A549 (cell line): ENCODE results near the gene TANGO2. TPM values are rescaled to one million over a fixed set of nuclear protein-coding genes. Genes with fewer than 3 reads are reported as not detected.

Experiments used
- ATAC-seq, 2 experiments: fragments of 200-7000 bp in 1 of 2; fragments of >200 bp in 1 of 2; cut with Nextera tagmentation in 1 of 2; cut with Tn5 transposase in 1 of 2; 3 replicates each; pipeline versions ENCODE4 v1.8.0 to v1.9.1; 2018 to 2020; ENCODE audit warnings: mild to moderate bottlenecking in 1 of 2, moderate library complexity in 1 of 2
- CTCF ChIA-PET: fragments of 300-600 bp; sonication (Branson Sonifier 250); formaldehyde crosslinking; extraction: SDS; loops from one replicate; lab custom pipeline; 2021; ENCODE audit warnings: antibody characterized with exemption, inconsistent platforms; lab: Yijun Ruan, JAX
- POLR2A ChIA-PET: fragments of 350-600 bp; formaldehyde crosslinking; extraction: SDS; loops from one replicate; lab custom pipeline; 2021; ENCODE audit warnings: antibody characterized with exemption, inconsistent platforms; lab: Yijun Ruan, JAX
- DNase-seq, 2 experiments: peaks; one replicate each; pipeline versions ENCODE4 v3.0.0 to v3.0.0-alpha.2; 2011 to 2016; ENCODE audit warnings: low read depth in 1 of 2, low spot score in 1 of 2
- FAIRE-seq: peaks from 2 replicates; lab custom pipeline; 2011; peaks lifted over from hg19 to GRCh38; lab: Jason Lieb, UNC
- H3K27ac ChIP-seq, 2 experiments: fragments of >200 bp; sonication (Bioruptor Twin); formaldehyde crosslinking; 3 replicates each; pipeline ENCODE4 v1.5.1; 2016 to 2017
- H3K4me1 ChIP-seq: fragments of >200 bp; sonication (Bioruptor Twin); formaldehyde crosslinking; 3 replicates; pipeline ENCODE4 v1.6.1; 2016
- H3K4me2 ChIP-seq: fragments of >200 bp; sonication (Bioruptor Twin); formaldehyde crosslinking; 3 replicates; pipeline ENCODE4 v1.6.1; 2016
- H3K4me3 ChIP-seq: fragments of >200 bp; sonication (Bioruptor Twin); formaldehyde crosslinking; 3 replicates; pipeline ENCODE4 v1.5.1; 2016
- H3K9me3 ChIP-seq: fragments of >200 bp; sonication (Bioruptor Twin); formaldehyde crosslinking; 3 replicates; pipeline ENCODE4 v1.6.1; 2016
- HOXA7 ChIP-seq: fragments of 250-450 bp; sonication (Bioruptor Pico); IDR thresholded peaks from 2 replicates; pipeline ENCODE4 v1.5.0; 2020; ENCODE audit warnings: mild to moderate bottlenecking, moderate library complexity
- JUNB ChIP-seq: fragments of >200 bp; sonication (Bioruptor Twin); formaldehyde crosslinking; IDR thresholded peaks from 2 replicates; pipeline ENCODE4 v1.6.1; 2016
- KDM5A ChIP-seq: fragments of 200-600 bp; sonication (generic); IDR thresholded peaks from 2 replicates; pipeline ENCODE4 v1.6.1; 2016; ENCODE audit warnings: antibody characterized with exemption, mild to moderate bottlenecking
- NPAS2 ChIP-seq: fragments of 250-450 bp; sonication (Bioruptor Pico); IDR thresholded peaks from 2 replicates; pipeline ENCODE4 v1.8.0; 2022; ENCODE audit warnings: mild to moderate bottlenecking, moderate library complexity, borderline replicate concordance
- RAD21 ChIP-seq, 2 experiments: fragments of >200 bp in 1 of 2; sonication (Bioruptor Twin) in 1 of 2; formaldehyde crosslinking in 1 of 2; IDR thresholded peaks in 1 of 2; conservative IDR thresholded peaks in 1 of 2; 2 replicates in 1 of 2; 3 replicates in 1 of 2; pipeline ENCODE4 v1.6.1; 2012 to 2018; ENCODE audit warnings: inconsistent platforms in 1 of 2
- SMC3 ChIP-seq: fragments of >200 bp; sonication (Bioruptor Twin); formaldehyde crosslinking; IDR thresholded peaks from 3 replicates; pipeline ENCODE4 v1.6.1; 2018; ENCODE audit warnings: inconsistent platforms
- TFCP2L1 ChIP-seq: fragments of 250-450 bp; sonication (Bioruptor Pico); IDR thresholded peaks from 2 replicates; pipeline ENCODE4 v1.5.0; 2021; ENCODE audit warnings: mild to moderate bottlenecking
- WGBS: methylation state at CpG from one replicate; pipeline ENCODE4 v1.1.6; 2017; ENCODE audit errors: missing lambda C conversion rate; 5-methylcytosine and 5-hydroxymethylcytosine counted together
- polyA plus RNA-seq, 4 experiments: library from polyadenylated mRNA; depleted of rRNA in 3 of 4; stranded (reverse); fragments of >200 nt; fragmentation: RNase III in 1 of 4; extraction: RNeasy Plus Mini Kit Qiagen cat#74134 plus additional on column Dnase treatment in 1 of 4; gene quantifications; 2 replicates in 3 of 4; 3 replicates in 1 of 4; pipeline ENCODE4 v1.2.3, GENCODE V29; 2011 to 2017
- TF ChIP-seq, protein P1 (sequence below): fragments of 250-450 bp; sonication (Bioruptor Pico); IDR thresholded peaks from 2 replicates; pipeline ENCODE4 v1.5.0; 2020; ENCODE audit warnings: low read depth, mild to moderate bottlenecking, moderate library complexity
- TF ChIP-seq, protein P2 (sequence below): fragments of 450-650 bp; IDR thresholded peaks from 2 replicates; pipeline ENCODE4 v1.6.1; 2014; ENCODE audit warnings: antibody characterized with exemption
- TF ChIP-seq, protein P3 (sequence below): fragments of 200-600 bp; sonication (generic); IDR thresholded peaks from 2 replicates; pipeline ENCODE4 v1.6.1; 2016; ENCODE audit warnings: antibody characterized with exemption, mild to moderate bottlenecking, moderate library complexity
- TF ChIP-seq, protein P4 (sequence below): fragments of >200 bp; sonication (Bioruptor Twin); formaldehyde crosslinking; IDR thresholded peaks from 3 replicates; pipeline ENCODE4 v1.5.1; 2016
- TF ChIP-seq, protein P5 (sequence below): fragments of >200 bp; sonication (Bioruptor Twin); formaldehyde crosslinking; IDR thresholded peaks from 2 replicates; pipeline ENCODE4 v1.6.1; 2016
- TF ChIP-seq, protein P6 (sequence below): IDR thresholded peaks from 2 replicates; pipeline ENCODE4 v1.6.1; 2012

The TANGO2 gene
- polyA plus RNA-seq, 2 of the 4 experiments (the other 2 are of a cell fraction): 13.2 to 13.8 TPM

DNA sequence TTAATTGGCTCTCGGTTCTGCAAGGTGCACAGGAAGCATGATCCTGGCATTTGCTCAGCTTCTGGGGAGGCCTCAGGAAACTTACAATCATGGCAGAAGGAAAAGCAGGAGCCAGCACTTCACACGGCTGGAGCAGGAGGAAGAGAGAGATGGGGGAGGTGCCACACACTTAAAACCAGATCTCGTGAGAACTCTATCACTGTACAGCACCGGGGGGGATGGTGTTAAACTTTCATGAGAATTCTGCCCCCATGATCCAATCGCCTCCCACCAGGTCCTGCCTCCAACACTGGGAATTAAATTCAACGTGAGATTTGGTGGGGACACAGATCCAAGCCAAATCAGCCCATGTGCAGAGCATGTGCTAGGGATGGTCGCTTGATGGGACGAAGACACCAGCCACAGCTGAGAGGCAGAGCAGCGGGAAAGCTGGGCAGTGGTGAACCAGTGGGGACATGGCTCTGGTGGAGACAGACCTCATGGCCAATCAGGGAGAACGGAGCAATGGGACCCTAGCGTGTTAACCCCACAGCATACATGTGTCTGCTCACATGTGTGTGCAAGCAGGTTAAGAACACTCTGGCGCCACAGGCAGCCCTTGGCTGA lies 6.2 kb downstream of the TANGO2 start:
- Histone ChIP-seq H3K9me3 (no peaks in the 10 kb centered on the region), H3K4me1 (peaks cover 2% of the 10 kb centered on the region; the same call in 2 of the 3 replicates), H3K27ac (no peak overlapping the region), H3K4me3 (no peak overlapping the region)
- ChIA-PET CTCF (interaction anchor here (0.7 to 5.1 kb wide), 4 partner anchors 13 to 57 kb away, joined by 3 to 30 read pairs (median 7); no protein-coding TSS in a partner anchor), POLR2A (no interaction called here)
- DNase-seq: no peak
- WGBS: 83% methylated on average over 12 of the region's 12 CpGs
- ATAC-seq: no peak
- no peak for FAIRE-seq
- TF ChIP-seq KDM5A (no peak), TFCP2L1 (CRISPR knock-in tag) (no peak), JUNB (no peak), HOXA7 (CRISPR knock-in tag) (no peak), NPAS2 (CRISPR knock-in tag) (no peak)
- TF ChIP-seq, protein P1, sequence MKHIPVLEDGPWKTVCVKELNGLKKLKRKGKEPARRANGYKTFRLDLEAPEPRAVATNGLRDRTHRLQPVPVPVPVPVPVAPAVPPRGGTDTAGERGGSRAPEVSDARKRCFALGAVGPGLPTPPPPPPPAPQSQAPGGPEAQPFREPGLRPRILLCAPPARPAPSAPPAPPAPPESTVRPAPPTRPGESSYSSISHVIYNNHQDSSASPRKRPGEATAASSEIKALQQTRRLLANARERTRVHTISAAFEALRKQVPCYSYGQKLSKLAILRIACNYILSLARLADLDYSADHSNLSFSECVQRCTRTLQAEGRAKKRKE (CRISPR knock-in tag): no peak
- TF ChIP-seq, protein P2, sequence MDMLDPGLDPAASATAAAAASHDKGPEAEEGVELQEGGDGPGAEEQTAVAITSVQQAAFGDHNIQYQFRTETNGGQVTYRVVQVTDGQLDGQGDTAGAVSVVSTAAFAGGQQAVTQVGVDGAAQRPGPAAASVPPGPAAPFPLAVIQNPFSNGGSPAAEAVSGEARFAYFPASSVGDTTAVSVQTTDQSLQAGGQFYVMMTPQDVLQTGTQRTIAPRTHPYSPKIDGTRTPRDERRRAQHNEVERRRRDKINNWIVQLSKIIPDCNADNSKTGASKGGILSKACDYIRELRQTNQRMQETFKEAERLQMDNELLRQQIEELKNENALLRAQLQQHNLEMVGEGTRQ: no peak
- TF ChIP-seq, protein P3, sequence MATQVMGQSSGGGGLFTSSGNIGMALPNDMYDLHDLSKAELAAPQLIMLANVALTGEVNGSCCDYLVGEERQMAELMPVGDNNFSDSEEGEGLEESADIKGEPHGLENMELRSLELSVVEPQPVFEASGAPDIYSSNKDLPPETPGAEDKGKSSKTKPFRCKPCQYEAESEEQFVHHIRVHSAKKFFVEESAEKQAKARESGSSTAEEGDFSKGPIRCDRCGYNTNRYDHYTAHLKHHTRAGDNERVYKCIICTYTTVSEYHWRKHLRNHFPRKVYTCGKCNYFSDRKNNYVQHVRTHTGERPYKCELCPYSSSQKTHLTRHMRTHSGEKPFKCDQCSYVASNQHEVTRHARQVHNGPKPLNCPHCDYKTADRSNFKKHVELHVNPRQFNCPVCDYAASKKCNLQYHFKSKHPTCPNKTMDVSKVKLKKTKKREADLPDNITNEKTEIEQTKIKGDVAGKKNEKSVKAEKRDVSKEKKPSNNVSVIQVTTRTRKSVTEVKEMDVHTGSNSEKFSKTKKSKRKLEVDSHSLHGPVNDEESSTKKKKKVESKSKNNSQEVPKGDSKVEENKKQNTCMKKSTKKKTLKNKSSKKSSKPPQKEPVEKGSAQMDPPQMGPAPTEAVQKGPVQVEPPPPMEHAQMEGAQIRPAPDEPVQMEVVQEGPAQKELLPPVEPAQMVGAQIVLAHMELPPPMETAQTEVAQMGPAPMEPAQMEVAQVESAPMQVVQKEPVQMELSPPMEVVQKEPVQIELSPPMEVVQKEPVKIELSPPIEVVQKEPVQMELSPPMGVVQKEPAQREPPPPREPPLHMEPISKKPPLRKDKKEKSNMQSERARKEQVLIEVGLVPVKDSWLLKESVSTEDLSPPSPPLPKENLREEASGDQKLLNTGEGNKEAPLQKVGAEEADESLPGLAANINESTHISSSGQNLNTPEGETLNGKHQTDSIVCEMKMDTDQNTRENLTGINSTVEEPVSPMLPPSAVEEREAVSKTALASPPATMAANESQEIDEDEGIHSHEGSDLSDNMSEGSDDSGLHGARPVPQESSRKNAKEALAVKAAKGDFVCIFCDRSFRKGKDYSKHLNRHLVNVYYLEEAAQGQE: no peak
- TF ChIP-seq, all 56 proteins: peak for 0
- no peak overlapping the region for H3K4me2 ChIP-seq

DNA sequence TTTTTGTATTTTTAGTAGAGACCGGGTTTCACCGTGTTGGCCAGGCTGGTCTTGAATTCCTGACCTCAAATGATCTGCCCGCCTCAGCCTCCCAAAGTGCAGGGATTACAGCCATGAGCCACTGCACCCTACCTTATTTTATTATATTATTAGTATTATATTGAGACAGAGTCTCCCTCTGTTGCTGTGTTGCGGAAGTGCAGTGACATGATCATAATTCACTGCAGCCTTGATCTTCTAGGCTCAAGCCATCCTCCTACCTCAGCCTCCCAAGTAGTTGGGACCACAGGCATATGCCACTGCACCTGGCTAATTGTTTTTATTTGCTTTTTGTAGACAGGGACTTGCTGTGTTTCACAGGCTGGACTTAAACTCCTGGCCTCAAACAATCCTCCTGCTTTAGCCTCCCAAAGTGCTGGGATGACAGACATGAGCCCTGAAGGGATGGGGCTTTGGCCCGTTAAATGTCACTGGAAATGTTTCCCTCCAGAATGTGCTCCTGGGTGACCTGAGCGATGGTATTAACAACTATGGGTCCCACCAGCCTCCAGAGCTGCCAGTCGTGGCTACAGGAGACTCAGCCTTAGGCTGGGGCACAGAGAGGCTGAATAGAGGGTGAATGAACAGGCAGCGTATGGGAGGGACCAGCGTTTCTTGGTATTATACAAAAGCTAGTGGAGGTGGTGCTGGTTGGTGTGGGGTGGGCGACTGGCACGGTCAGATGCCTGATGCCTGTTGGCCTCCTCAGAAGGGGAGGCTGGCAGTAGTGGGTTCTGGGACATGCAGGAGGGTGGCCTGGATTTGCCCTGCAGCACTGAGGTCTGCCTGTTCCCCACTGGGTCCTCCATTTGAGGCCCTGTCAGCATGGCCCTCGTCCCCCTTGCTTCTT lies 7.3 kb downstream of the TANGO2 start:
- FAIRE-seq: no peak

More for the DNA sequence above, 7.3 kb downstream of the TANGO2 start:
- H3K27ac ChIP-seq: no peak overlapping the region
- no peaks in the 10 kb centered on the region for H3K4me1 ChIP-seq
- peak in 1 of 2 experiments; percentile 15 for DNase-seq
- H3K4me2 ChIP-seq: no peak overlapping the region
- TF ChIP-seq, protein P4, sequence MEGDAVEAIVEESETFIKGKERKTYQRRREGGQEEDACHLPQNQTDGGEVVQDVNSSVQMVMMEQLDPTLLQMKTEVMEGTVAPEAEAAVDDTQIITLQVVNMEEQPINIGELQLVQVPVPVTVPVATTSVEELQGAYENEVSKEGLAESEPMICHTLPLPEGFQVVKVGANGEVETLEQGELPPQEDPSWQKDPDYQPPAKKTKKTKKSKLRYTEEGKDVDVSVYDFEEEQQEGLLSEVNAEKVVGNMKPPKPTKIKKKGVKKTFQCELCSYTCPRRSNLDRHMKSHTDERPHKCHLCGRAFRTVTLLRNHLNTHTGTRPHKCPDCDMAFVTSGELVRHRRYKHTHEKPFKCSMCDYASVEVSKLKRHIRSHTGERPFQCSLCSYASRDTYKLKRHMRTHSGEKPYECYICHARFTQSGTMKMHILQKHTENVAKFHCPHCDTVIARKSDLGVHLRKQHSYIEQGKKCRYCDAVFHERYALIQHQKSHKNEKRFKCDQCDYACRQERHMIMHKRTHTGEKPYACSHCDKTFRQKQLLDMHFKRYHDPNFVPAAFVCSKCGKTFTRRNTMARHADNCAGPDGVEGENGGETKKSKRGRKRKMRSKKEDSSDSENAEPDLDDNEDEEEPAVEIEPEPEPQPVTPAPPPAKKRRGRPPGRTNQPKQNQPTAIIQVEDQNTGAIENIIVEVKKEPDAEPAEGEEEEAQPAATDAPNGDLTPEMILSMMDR: peak; percentile 17; the same call in 1 of the 3 replicates
- TF ChIP-seq, protein P5, sequence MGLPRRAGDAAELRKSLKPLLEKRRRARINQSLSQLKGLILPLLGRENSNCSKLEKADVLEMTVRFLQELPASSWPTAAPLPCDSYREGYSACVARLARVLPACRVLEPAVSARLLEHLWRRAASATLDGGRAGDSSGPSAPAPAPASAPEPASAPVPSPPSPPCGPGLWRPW: no peak
- peak; percentile 31 to 41; a peak in 2 of 5 replicates for TF ChIP-seq RAD21 (conservative IDR thresholded peaks at IDR 0.05 in 1 of 2, IDR thresholded peaks at IDR 0.05 in 1 of 2)
- TF ChIP-seq, protein P6, sequence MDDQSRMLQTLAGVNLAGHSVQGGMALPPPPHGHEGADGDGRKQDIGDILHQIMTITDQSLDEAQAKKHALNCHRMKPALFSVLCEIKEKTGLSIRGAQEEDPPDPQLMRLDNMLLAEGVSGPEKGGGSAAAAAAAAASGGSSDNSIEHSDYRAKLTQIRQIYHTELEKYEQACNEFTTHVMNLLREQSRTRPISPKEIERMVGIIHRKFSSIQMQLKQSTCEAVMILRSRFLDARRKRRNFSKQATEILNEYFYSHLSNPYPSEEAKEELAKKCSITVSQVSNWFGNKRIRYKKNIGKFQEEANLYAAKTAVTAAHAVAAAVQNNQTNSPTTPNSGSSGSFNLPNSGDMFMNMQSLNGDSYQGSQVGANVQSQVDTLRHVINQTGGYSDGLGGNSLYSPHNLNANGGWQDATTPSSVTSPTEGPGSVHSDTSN: no peak
- 0 out of 3 replicates have a peak, but pooled peaks have one; percentile 28 for TF ChIP-seq SMC3
- 64% methylated on average over 10 of the region's 12 CpGs for WGBS
- H3K4me3 ChIP-seq: no peak overlapping the region
- ChIA-PET POLR2A (no interaction called here), CTCF (interaction anchor here (1.2 to 5.1 kb wide), 3 partner anchors 12 to 58 kb away, joined by 4 to 30 read pairs (median 10); no protein-coding TSS in a partner anchor)
- peak; percentile 46 to 80; a peak in 3 of 6 replicates for ATAC-seq
- no peaks in the 10 kb centered on the region for H3K9me3 ChIP-seq
